ENCODE results near the gene TJP2.
A peak's percentile ranks its signal among the peaks of the same experiment; 100 is the strongest.

TJP2 gene

DNA sequence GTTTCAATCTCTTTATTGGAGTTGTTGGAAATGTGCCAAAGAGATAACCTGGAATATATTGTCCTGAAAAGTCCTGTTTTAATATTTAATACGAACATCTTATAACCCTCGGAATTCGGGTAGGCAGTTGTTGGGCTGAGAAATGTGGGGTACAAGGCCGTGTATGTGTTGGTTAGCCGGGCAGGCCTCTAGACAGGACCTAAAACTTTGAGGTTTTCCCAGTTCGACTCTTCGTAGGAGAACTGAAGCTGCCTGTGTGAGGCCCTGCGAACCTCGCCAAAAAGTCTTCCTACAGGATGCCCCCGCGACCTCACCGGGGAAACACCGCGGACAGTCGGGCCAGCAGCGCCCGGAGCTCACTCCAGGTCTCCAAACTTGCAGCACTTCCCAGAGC lies 583 bp upstream of the TJP2 start:
- TF ChIP-seq, protein P1, sequence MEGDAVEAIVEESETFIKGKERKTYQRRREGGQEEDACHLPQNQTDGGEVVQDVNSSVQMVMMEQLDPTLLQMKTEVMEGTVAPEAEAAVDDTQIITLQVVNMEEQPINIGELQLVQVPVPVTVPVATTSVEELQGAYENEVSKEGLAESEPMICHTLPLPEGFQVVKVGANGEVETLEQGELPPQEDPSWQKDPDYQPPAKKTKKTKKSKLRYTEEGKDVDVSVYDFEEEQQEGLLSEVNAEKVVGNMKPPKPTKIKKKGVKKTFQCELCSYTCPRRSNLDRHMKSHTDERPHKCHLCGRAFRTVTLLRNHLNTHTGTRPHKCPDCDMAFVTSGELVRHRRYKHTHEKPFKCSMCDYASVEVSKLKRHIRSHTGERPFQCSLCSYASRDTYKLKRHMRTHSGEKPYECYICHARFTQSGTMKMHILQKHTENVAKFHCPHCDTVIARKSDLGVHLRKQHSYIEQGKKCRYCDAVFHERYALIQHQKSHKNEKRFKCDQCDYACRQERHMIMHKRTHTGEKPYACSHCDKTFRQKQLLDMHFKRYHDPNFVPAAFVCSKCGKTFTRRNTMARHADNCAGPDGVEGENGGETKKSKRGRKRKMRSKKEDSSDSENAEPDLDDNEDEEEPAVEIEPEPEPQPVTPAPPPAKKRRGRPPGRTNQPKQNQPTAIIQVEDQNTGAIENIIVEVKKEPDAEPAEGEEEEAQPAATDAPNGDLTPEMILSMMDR (IDR thresholded peaks at IDR 0.05), result no peak
- Histone ChIP-seq H3K4me3 (peak overlapping the region; percentile 88), H3K27ac (peak overlapping the region; percentile 69 to 89)
- no peak for DNase-seq (ENCODE audit: low spot score)

DNA sequence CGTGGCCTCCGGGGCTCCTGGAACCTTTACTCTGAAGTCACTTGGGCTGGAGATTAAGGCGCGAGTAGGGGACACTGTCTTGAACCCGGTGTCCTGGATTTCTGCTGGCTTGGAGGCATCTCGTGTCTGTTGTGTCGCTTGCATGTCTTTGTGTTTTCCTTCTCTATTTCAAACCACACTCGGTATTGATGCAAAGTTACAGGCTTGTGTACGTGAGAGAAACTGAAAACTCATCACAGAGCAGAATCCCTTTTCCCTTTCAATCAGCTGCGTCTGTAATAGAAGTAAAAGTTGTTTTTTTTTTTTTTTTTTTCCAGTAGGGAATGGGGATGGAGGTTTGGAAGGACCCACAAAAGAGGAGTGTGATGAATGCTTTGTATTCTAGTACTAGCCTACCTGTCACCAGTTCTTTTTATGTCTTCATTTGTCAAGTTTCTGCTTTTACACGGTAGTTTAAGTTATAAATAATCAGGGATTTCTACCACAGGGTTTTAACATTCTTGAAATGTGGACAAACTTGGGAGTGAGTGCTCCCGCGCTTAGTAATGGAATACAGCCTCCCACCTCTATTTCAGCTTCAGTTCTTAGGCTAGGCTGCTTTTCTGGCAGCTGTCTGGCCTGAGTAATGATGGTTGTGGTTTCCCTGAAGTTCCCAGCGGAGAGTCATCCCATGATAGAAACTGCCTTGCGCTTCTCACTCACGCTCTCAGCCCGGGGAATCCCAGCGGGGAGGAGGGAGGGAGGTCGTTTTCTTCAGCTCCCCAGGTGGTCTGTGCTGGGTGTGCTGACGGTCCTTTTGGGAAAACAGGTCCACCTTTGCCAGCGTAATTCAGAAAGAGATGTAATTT lies 763 bp downstream of the TJP2 start:
- TF ChIP-seq, protein P1 (IDR thresholded peaks at IDR 0.05), result no peak
- Histone ChIP-seq H3K4me3 (peak overlapping the region; percentile 88), H3K27ac (peak overlapping the region; percentile 69 to 89)
- DNase-seq (ENCODE audit: low spot score), result peak; percentile 82

DNA sequence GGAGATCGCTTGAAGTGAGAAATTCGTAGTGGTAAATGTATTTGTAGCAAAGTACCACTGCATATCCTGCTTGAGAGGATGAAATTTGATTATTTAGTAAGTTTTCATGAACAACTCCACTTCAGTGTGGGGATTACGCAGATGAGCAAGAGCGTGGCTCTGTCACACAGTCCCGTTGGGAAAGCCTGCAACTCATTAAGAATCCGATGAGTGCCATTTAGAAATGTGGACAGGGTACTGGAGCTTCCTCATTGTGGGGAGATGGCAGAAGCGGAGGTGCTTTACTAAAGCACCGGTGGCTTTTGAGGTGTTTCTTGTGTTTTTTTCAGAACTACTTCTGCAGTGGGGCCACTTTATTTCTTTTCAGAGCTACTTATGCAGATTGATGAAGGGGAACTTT lies 1.4 kb downstream of the TJP2 start:
- TF ChIP-seq, protein P1 (IDR thresholded peaks at IDR 0.05), result no peak
- DNase-seq (ENCODE audit: low spot score), result no peak
- Histone ChIP-seq H3K27ac (peak overlapping the region; percentile 69 to 89), H3K4me3 (peak overlapping the region; percentile 88)

DNA sequence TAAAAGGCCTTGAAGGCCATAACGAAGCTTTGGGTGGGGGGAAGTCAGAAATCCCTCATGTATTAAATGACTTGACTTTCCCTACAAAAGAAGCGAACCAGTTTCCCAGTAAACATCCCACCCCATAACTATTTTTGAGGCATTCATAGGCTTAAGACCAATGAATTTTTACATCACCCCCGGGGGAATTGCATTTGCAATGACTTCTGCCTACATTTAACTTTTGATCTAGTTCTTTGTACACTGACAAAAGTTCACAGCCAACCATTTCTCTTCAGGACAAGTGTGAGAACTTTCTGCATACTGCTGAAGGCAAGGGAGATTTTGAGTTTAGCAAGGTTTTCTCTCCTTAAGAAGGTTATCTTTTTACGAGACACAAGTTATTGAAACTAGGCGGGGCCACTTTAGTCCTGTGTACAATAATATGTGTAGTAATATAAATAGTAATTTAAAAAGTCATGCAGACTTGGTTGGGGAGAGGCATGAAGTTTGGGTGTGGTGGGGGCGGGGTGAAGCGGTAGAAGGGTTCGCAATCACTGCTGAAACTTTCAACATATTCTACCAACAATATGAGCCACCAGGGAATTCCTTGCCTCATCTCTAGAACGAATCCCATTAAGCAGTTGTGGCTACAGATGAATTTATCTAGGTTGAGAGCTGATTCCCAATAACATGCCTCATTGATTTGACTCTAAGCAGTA lies 2.5 kb downstream of the TJP2 start:
- Histone ChIP-seq H3K4me3 (no peak overlapping the region), H3K27ac (peak overlapping the region in 1 of 2 donors; percentile 47)
- no peak for DNase-seq (ENCODE audit: low spot score)
- TF ChIP-seq, protein P1 (IDR thresholded peaks at IDR 0.05), result no peak

DNA sequence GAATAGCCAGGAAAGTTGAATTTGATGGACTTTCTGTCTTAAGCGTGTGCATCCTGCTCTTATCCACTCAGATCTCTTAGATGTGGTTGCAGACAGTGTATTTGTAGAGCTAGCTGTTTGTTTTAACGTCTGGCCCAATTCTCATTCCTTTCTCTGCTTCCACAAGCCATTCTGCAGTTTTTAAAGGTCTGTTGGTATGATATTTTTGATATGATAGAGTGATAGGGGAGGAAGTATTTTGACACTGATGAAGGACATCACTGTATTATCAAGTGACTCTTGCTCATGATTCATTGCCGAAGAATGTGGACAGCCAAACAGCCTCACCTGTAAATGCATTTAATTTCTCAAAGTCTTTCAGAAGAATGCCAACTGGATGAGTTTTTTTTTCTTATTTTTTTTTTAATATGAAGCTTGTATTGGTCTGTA lies 4.5 kb downstream of the TJP2 start:
- Histone ChIP-seq H3K27ac (no peak overlapping the region), H3K4me3 (no peak overlapping the region)
- TF ChIP-seq, protein P1 (IDR thresholded peaks at IDR 0.05), result no peak
- no peak for DNase-seq (ENCODE audit: low spot score)

DNA sequence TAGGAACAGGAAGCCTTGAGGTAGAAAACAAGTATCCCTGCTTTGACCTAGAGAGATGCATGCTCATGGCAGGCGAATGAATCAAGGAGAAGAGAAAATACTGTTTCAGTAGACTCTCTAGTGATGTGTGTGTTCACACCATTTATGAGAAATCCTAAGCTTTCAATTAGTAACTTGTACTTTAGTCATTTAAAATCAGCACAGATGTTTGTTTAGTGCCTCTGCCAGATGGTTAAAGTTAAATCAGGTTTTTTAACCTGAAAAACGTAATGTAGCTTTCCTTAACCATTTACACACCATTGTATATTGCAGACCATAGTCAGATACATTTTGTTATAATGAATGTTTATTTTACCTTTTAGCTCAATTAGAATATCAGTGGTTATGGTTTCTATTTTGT lies 5.0 kb downstream of the TJP2 start:
- TF ChIP-seq, protein P1 (IDR thresholded peaks at IDR 0.05), result no peak
- DNase-seq (ENCODE audit: low spot score), result no peak
- Histone ChIP-seq H3K27ac (no peak overlapping the region), H3K4me3 (no peak overlapping the region)

Measured in coronary artery (tissue), 2 donors.